ENCODE measurements around the gene GNG8.
"Not testable (repeated sequence)": the region's sequence is repeated elsewhere in the genome, so short reads cannot be mapped to it uniquely, and the experiment has no call there.

Gene GNG8

GRCh38 chr19:46628970-46629369, 7.0 kb downstream of the GNG8 start:
- H3K4me3 ChIP-seq (ENCODE audit: low read length); DNase-seq (ENCODE audit: low read depth, low spot score): not testable (repeated sequence)
- no CpG with 5 or more reads among the region's 7 CpGs for whole genome bisulfite sequencing (ENCODE audit: insufficient coverage, insufficient read length)

GRCh38 chr19:46626446-46626845, 9.6 kb downstream of the GNG8 start:
- H3K36me3 ChIP-seq (ENCODE audit: control insufficient read depth, insufficient read depth, low read length) = no peaks in the 10 kb centered on the region
- no CpG with 5 or more reads among the region's 14 CpGs for WGBS (ENCODE audit: insufficient coverage, insufficient read length)
- no peak for DNase-seq (ENCODE audit: low read depth, low spot score)
- H3K9me3 ChIP-seq (ENCODE audit: control insufficient read depth, insufficient read depth, low read length) = no peaks in the 10 kb centered on the region
- H3K4me1 ChIP-seq (ENCODE audit: control insufficient read depth, insufficient read depth, low read length) = peaks cover 3% of the 10 kb centered on the region
- no peak overlapping the region for H3K4me3 ChIP-seq (ENCODE audit: low read length)
- H3K27me3 ChIP-seq (ENCODE audit: control insufficient read depth, insufficient read depth, low read length) = no peaks in the 10 kb centered on the region
- H3K27ac ChIP-seq (ENCODE audit: low read length) = no peak overlapping the region

More at GRCh38 chr19:46628970-46629369, 7.0 kb downstream of the GNG8 start:
- H3K27me3 ChIP-seq (ENCODE audit: control insufficient read depth, insufficient read depth, low read length); H3K9me3 ChIP-seq (ENCODE audit: control insufficient read depth, insufficient read depth, low read length); H3K27ac ChIP-seq (ENCODE audit: low read length); H3K36me3 ChIP-seq (ENCODE audit: control insufficient read depth, insufficient read depth, low read length); H3K4me1 ChIP-seq (ENCODE audit: control insufficient read depth, insufficient read depth, low read length): not testable (repeated sequence)

- peaks cover 2% of the 10 kb centered on the region for H3K4me1 ChIP-seq (ENCODE audit: control insufficient read depth, insufficient read depth, low read length)
- no peak overlapping the region for H3K27ac ChIP-seq (ENCODE audit: low read length)
- no CpG with 5 or more reads among the region's 12 CpGs for WGBS (ENCODE audit: insufficient coverage, insufficient read length)
- H3K4me3 ChIP-seq (ENCODE audit: low read length) = no peak overlapping the region
- H3K36me3 ChIP-seq (ENCODE audit: control insufficient read depth, insufficient read depth, low read length) = no peaks in the 10 kb centered on the region
- no peaks in the 10 kb centered on the region for H3K27me3 ChIP-seq (ENCODE audit: control insufficient read depth, insufficient read depth, low read length)
- DNase-seq (ENCODE audit: low read depth, low spot score) = no peak
- H3K9me3 ChIP-seq (ENCODE audit: control insufficient read depth, insufficient read depth, low read length) = no peaks in the 10 kb centered on the region
Measured at GRCh38 chr19:46625731-46626130, 10.3 kb downstream of the GNG8 start.

- H3K4me3 ChIP-seq (ENCODE audit: low read length) = no peak within 1 kb of the TSS
Measured at GRCh38 chr19:46624958-46625661, 10.9 kb downstream of the GNG8 start, which contains the start of gene PTGIR. Gene PTGIR, minus strand, starts transcription at chr19:46625089. Its CDS starts 864 bp downstream, at chr19:46624225.

GRCh38 chr19:46623915-46624502, 12.0 kb downstream of the GNG8 start:
- Histone ChIP-seq H3K36me3 (ENCODE audit: control insufficient read depth, insufficient read depth, low read length) (no peaks in the 10 kb centered on the region), H3K27ac (ENCODE audit: low read length) (no peak overlapping the region), H3K27me3 (ENCODE audit: control insufficient read depth, insufficient read depth, low read length) (no peaks in the 10 kb centered on the region), H3K4me3 (ENCODE audit: low read length) (no peak overlapping the region), H3K4me1 (ENCODE audit: control insufficient read depth, insufficient read depth, low read length) (no peaks in the 10 kb centered on the region), H3K9me3 (ENCODE audit: control insufficient read depth, insufficient read depth, low read length) (no peaks in the 10 kb centered on the region)
- no CpG with 5 or more reads among the region's 35 CpGs for WGBS (ENCODE audit: insufficient coverage, insufficient read length)
- DNase-seq (ENCODE audit: low read depth, low spot score) = no peak

More at GRCh38 chr19:46624958-46625661, 10.9 kb downstream of the GNG8 start, which contains the start of gene PTGIR:
- no peaks in the 10 kb centered on the region for H3K36me3 ChIP-seq (ENCODE audit: control insufficient read depth, insufficient read depth, low read length)
- no peak for DNase-seq (ENCODE audit: low read depth, low spot score)
- H3K9me3 ChIP-seq (ENCODE audit: control insufficient read depth, insufficient read depth, low read length) = no peaks in the 10 kb centered on the region
- no peaks in the 10 kb centered on the region for H3K4me1 ChIP-seq (ENCODE audit: control insufficient read depth, insufficient read depth, low read length)
- no CpG with 5 or more reads among the region's 13 CpGs for WGBS (ENCODE audit: insufficient coverage, insufficient read length)
- H3K27me3 ChIP-seq (ENCODE audit: control insufficient read depth, insufficient read depth, low read length) = no peaks in the 10 kb centered on the region
- H3K27ac ChIP-seq (ENCODE audit: low read length) = no peak within 1 kb of the TSS

- Histone ChIP-seq H3K27ac (ENCODE audit: low read length) (no peak overlapping the region), H3K4me1 (ENCODE audit: control insufficient read depth, insufficient read depth, low read length) (no peaks in the 10 kb centered on the region), H3K36me3 (ENCODE audit: control insufficient read depth, insufficient read depth, low read length) (no peaks in the 10 kb centered on the region), H3K9me3 (ENCODE audit: control insufficient read depth, insufficient read depth, low read length) (no peaks in the 10 kb centered on the region), H3K27me3 (ENCODE audit: control insufficient read depth, insufficient read depth, low read length) (no peaks in the 10 kb centered on the region), H3K4me3 (ENCODE audit: low read length) (no peak overlapping the region)
- WGBS (ENCODE audit: insufficient coverage, insufficient read length) = no CpG with 5 or more reads among the region's 7 CpGs
- no peak for DNase-seq (ENCODE audit: low read depth, low spot score)
Measured at GRCh38 chr19:46622118-46622446, 13.9 kb downstream of the GNG8 start.

- no CpG with 5 or more reads among the region's 32 CpGs for WGBS (ENCODE audit: insufficient coverage, insufficient read length)
- Histone ChIP-seq H3K27me3 (ENCODE audit: control insufficient read depth, insufficient read depth, low read length) (no peaks in the 10 kb centered on the region), H3K4me3 (ENCODE audit: low read length) (no peak overlapping the region), H3K4me1 (ENCODE audit: control insufficient read depth, insufficient read depth, low read length) (no peaks in the 10 kb centered on the region), H3K9me3 (ENCODE audit: control insufficient read depth, insufficient read depth, low read length) (no peaks in the 10 kb centered on the region), H3K27ac (ENCODE audit: low read length) (no peak overlapping the region), H3K36me3 (ENCODE audit: control insufficient read depth, insufficient read depth, low read length) (no peaks in the 10 kb centered on the region)
- DNase-seq (ENCODE audit: low read depth, low spot score) = no peak
Measured at GRCh38 chr19:46621191-46622117, 14.5 kb downstream of the GNG8 start.

- H3K36me3 ChIP-seq (ENCODE audit: control insufficient read depth, insufficient read depth, low read length) = no peaks in the 10 kb centered on the region
- H3K4me3 ChIP-seq (ENCODE audit: low read length) = no peak overlapping the region
- WGBS (ENCODE audit: insufficient coverage, insufficient read length) = no CpG with 5 or more reads among the region's 6 CpGs
- no peaks in the 10 kb centered on the region for H3K9me3 ChIP-seq (ENCODE audit: control insufficient read depth, insufficient read depth, low read length)
- DNase-seq (ENCODE audit: low read depth, low spot score) = no peak
- no peak overlapping the region for H3K27ac ChIP-seq (ENCODE audit: low read length)
- H3K4me1 ChIP-seq (ENCODE audit: control insufficient read depth, insufficient read depth, low read length) = no peaks in the 10 kb centered on the region
- H3K27me3 ChIP-seq (ENCODE audit: control insufficient read depth, insufficient read depth, low read length) = no peaks in the 10 kb centered on the region
Measured at GRCh38 chr19:46620716-46621115, 15.3 kb downstream of the GNG8 start.

- Histone ChIP-seq H3K27ac (ENCODE audit: low read length) (no peak overlapping the region), H3K27me3 (ENCODE audit: control insufficient read depth, insufficient read depth, low read length) (no peaks in the 10 kb centered on the region), H3K36me3 (ENCODE audit: control insufficient read depth, insufficient read depth, low read length) (no peaks in the 10 kb centered on the region), H3K4me1 (ENCODE audit: control insufficient read depth, insufficient read depth, low read length) (no peaks in the 10 kb centered on the region), H3K4me3 (ENCODE audit: low read length) (no peak overlapping the region), H3K9me3 (ENCODE audit: control insufficient read depth, insufficient read depth, low read length) (no peaks in the 10 kb centered on the region)
- no peak for DNase-seq (ENCODE audit: low read depth, low spot score)
- WGBS (ENCODE audit: insufficient coverage, insufficient read length) = no CpG with 5 or more reads among the region's 3 CpGs
Measured at GRCh38 chr19:46620267-46620666, 15.7 kb downstream of the GNG8 start.

GRCh38 chr19:46618670-46619231, 17.3 kb downstream of the GNG8 start:
- WGBS (ENCODE audit: insufficient coverage, insufficient read length) = no CpG with 5 or more reads among the region's 9 CpGs
- H3K9me3 ChIP-seq (ENCODE audit: control insufficient read depth, insufficient read depth, low read length) = no peaks in the 10 kb centered on the region
- no peaks in the 10 kb centered on the region for H3K4me1 ChIP-seq (ENCODE audit: control insufficient read depth, insufficient read depth, low read length)
- no peak overlapping the region for H3K27ac ChIP-seq (ENCODE audit: low read length)
- H3K27me3 ChIP-seq (ENCODE audit: control insufficient read depth, insufficient read depth, low read length) = no peaks in the 10 kb centered on the region
- no peak for DNase-seq (ENCODE audit: low read depth, low spot score)
- no peaks in the 10 kb centered on the region for H3K36me3 ChIP-seq (ENCODE audit: control insufficient read depth, insufficient read depth, low read length)
- H3K4me3 ChIP-seq (ENCODE audit: low read length) = no peak overlapping the region

All from iPS DF 6.9 (cell line).